ENCODE data around the gene HDHD3. TPM values are rescaled to one million over a fixed set of nuclear protein-coding genes. Genes with fewer than 3 reads are reported as not detected.

HDHD3 gene, protein sequence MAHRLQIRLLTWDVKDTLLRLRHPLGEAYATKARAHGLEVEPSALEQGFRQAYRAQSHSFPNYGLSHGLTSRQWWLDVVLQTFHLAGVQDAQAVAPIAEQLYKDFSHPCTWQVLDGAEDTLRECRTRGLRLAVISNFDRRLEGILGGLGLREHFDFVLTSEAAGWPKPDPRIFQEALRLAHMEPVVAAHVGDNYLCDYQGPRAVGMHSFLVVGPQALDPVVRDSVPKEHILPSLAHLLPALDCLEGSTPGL
- total RNA-seq (2021) (15.7 to 17.2 TPM (median 16.6 TPM) in 3 replicates), Bru-seq, nascent RNA (percentile 81 among the genes with signal in this experiment)
- long read RNA-seq, experiment 1, transcript HDHD3-202 (3 exons, 1,497 nt), result major isoform, 15 of 24 reads
- long read RNA-seq, experiment 1, transcript HDHD3-203 (3 exons, 913 nt), result minor isoform, 7 of 24 reads
- long read RNA-seq, experiment 1, partial matches to known transcripts, result 0 of 24 reads
- long read RNA-seq, experiment 1, other reads (novel, unspliced or antisense), result 0 of 24 reads
- long read RNA-seq, experiment 2, transcript HDHD3-203 (3 exons, 913 nt), result major isoform, 8 of 15 reads
- long read RNA-seq, experiment 2, partial matches to known transcripts, result 0 of 15 reads
- long read RNA-seq, experiment 2, other reads (novel, unspliced or antisense), result 2 of 15 reads
- long read RNA-seq, experiment 3, partial matches to known transcripts, result 0 of 1 reads
- long read RNA-seq, experiment 3, other reads (novel, unspliced or antisense), result 0 of 1 reads

DNA sequence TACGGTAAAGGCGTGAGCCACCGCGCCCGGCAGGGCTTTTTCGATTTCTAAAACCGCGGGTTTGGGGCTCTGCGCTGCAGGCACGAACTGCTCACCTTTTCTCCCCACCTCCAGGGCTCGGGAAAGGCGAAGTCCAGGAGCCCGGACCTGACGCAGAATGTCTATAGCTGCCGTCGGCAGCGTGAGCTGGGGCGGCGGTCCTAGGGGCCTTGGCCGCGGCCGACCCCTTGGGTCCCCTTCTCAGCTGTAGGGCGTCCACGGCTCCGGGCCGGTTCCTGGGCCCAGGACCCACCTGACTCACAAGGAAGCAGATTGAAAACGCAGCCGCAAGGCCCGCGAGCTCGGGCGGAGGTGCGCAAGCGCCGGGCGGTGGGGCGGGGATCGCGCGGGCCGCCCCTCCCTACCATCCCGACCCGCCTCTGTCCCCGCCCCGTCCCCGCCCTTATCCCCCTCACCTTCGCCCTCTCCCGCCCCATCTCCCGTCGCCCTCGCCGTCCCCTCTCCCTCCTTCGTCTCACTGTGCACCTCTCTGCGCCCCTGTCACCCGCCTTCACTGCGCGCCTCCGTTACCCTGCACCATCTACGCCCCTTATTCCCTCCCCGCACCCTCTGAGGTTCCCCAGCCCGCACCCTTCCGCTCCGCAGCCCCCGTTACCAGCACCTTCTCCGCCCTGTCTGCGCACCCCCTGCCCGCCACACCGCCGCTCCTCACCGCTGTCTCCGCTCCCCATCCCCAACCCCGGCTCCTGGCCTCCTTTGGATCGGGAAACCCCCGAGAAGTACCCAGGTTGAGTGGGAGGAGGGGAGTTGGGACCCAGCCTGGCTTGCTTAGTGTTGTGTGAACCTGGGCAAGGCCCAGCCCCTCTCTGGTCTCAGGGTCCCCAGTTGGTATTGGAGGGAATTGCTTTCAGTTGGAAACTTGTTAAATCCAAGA is at the start of gene HDHD3:
Gene HDHD3, minus strand, starts transcription at position 353 of the 934 bp plus-strand sequence. CDS start 2,632 bp downstream, outside the sequence.
- H3K9me3 Mint-ChIP-seq, result no peaks in the 10 kb centered on the region
- peak; percentile 87 for ATAC-seq
- ChIA-PET POLR2A (interaction anchor here (0.6 to 1.6 kb wide), 4 partner anchors 25 to 634 kb away, joined by 3 to 4 read pairs (median 3); partner anchors contain the start of genes BSPRY, C9orf43 and POLE3), CTCF (interaction anchor here (0.6 to 1.7 kb wide), 6 partner anchors 13 to 281 kb away, joined by 3 to 7 read pairs (median 4); partner anchors contain the start of genes ALAD, C9orf43, POLE3 and WDR31)
- peak; percentile 80 for DNase-seq (ENCODE audit: low spot score)
- peaks cover 9% of the 10 kb centered on the region; the same call in 1 of the 2 replicates for H3K36me3 Mint-ChIP-seq
- H3K4me1 Mint-ChIP-seq, result peaks cover 15% of the 10 kb centered on the region
- peak within 1 kb of the TSS; percentile 80 for H3K4me3 Mint-ChIP-seq
- H3K27me3 Mint-ChIP-seq (ENCODE audit: low read depth), result no peaks in the 10 kb centered on the region; the same call in 1 of the 2 replicates
- H3K27ac Mint-ChIP-seq, result no peak within 1 kb of the TSS
- TF ChIP-seq, protein P1, sequence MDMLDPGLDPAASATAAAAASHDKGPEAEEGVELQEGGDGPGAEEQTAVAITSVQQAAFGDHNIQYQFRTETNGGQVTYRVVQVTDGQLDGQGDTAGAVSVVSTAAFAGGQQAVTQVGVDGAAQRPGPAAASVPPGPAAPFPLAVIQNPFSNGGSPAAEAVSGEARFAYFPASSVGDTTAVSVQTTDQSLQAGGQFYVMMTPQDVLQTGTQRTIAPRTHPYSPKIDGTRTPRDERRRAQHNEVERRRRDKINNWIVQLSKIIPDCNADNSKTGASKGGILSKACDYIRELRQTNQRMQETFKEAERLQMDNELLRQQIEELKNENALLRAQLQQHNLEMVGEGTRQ (CRISPR knock-in tag; IDR thresholded peaks at IDR 0.05), result no peak
- TF ChIP-seq EMX1 (CRISPR knock-in tag; IDR thresholded peaks at IDR 0.05) (no peak), CBFB (CRISPR knock-in tag; IDR thresholded peaks at IDR 0.05; ENCODE audit: low read depth) (0 out of 2 replicates have a peak, but pooled peaks have one; percentile 72), ZNF121 (CRISPR knock-in tag; IDR thresholded peaks at IDR 0.05) (no peak), ESRRA (CRISPR knock-in tag; IDR thresholded peaks at IDR 0.05; ENCODE audit: borderline replicate concordance) (no peak), TCF7 (CRISPR knock-in tag; IDR thresholded peaks at IDR 0.05; ENCODE audit: low read depth) (no peak), SP1 (CRISPR knock-in tag; conservative IDR thresholded peaks at IDR 0.05) (peak; percentile 66; the same call in 1 of the 2 replicates), ZNF671 (CRISPR knock-in tag; IDR thresholded peaks at IDR 0.05) (no peak), TP53 (CRISPR knock-in tag; IDR thresholded peaks at IDR 0.05) (peak; percentile 61; the same call in 1 of the 2 replicates), FOXK1 (CRISPR knock-in tag; IDR thresholded peaks at IDR 0.05) (peak; percentile 31; the same call in 1 of the 2 replicates), KAT7 (CRISPR knock-in tag; IDR thresholded peaks at IDR 0.05; ENCODE audit: borderline replicate concordance) (no peak), FOXP1 (CRISPR knock-in tag; IDR thresholded peaks at IDR 0.05; ENCODE audit: borderline replicate concordance) (peak; percentile 50; the same call in 1 of the 2 replicates), ZNF232 (CRISPR knock-in tag; IDR thresholded peaks at IDR 0.05) (0 out of 2 replicates have a peak, but pooled peaks have one; percentile 24)
- TF ChIP-seq, protein P2, sequence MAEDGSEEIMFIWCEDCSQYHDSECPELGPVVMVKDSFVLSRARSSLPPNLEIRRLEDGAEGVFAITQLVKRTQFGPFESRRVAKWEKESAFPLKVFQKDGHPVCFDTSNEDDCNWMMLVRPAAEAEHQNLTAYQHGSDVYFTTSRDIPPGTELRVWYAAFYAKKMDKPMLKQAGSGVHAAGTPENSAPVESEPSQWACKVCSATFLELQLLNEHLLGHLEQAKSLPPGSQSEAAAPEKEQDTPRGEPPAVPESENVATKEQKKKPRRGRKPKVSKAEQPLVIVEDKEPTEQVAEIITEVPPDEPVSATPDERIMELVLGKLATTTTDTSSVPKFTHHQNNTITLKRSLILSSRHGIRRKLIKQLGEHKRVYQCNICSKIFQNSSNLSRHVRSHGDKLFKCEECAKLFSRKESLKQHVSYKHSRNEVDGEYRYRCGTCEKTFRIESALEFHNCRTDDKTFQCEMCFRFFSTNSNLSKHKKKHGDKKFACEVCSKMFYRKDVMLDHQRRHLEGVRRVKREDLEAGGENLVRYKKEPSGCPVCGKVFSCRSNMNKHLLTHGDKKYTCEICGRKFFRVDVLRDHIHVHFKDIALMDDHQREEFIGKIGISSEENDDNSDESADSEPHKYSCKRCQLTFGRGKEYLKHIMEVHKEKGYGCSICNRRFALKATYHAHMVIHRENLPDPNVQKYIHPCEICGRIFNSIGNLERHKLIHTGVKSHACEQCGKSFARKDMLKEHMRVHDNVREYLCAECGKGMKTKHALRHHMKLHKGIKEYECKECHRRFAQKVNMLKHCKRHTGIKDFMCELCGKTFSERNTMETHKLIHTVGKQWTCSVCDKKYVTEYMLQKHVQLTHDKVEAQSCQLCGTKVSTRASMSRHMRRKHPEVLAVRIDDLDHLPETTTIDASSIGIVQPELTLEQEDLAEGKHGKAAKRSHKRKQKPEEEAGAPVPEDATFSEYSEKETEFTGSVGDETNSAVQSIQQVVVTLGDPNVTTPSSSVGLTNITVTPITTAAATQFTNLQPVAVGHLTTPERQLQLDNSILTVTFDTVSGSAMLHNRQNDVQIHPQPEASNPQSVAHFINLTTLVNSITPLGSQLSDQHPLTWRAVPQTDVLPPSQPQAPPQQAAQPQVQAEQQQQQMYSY (CRISPR knock-in tag; IDR thresholded peaks at IDR 0.05), result peak; percentile 67
- TF ChIP-seq, protein P3, sequence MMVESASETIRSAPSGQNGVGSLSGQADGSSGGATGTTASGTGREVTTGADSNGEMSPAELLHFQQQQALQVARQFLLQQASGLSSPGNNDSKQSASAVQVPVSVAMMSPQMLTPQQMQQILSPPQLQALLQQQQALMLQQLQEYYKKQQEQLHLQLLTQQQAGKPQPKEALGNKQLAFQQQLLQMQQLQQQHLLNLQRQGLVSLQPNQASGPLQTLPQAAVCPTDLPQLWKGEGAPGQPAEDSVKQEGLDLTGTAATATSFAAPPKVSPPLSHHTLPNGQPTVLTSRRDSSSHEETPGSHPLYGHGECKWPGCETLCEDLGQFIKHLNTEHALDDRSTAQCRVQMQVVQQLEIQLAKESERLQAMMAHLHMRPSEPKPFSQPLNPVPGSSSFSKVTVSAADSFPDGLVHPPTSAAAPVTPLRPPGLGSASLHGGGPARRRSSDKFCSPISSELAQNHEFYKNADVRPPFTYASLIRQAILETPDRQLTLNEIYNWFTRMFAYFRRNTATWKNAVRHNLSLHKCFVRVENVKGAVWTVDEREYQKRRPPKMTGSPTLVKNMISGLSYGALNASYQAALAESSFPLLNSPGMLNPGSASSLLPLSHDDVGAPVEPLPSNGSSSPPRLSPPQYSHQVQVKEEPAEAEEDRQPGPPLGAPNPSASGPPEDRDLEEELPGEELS (CRISPR knock-in tag; IDR thresholded peaks at IDR 0.05), result 0 out of 2 replicates have a peak, but pooled peaks have one; percentile 39
- TF ChIP-seq, protein P4, sequence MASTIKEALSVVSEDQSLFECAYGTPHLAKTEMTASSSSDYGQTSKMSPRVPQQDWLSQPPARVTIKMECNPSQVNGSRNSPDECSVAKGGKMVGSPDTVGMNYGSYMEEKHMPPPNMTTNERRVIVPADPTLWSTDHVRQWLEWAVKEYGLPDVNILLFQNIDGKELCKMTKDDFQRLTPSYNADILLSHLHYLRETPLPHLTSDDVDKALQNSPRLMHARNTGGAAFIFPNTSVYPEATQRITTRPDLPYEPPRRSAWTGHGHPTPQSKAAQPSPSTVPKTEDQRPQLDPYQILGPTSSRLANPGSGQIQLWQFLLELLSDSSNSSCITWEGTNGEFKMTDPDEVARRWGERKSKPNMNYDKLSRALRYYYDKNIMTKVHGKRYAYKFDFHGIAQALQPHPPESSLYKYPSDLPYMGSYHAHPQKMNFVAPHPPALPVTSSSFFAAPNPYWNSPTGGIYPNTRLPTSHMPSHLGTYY (CRISPR knock-in tag; IDR thresholded peaks at IDR 0.05), result no peak
- TF ChIP-seq, protein P5, sequence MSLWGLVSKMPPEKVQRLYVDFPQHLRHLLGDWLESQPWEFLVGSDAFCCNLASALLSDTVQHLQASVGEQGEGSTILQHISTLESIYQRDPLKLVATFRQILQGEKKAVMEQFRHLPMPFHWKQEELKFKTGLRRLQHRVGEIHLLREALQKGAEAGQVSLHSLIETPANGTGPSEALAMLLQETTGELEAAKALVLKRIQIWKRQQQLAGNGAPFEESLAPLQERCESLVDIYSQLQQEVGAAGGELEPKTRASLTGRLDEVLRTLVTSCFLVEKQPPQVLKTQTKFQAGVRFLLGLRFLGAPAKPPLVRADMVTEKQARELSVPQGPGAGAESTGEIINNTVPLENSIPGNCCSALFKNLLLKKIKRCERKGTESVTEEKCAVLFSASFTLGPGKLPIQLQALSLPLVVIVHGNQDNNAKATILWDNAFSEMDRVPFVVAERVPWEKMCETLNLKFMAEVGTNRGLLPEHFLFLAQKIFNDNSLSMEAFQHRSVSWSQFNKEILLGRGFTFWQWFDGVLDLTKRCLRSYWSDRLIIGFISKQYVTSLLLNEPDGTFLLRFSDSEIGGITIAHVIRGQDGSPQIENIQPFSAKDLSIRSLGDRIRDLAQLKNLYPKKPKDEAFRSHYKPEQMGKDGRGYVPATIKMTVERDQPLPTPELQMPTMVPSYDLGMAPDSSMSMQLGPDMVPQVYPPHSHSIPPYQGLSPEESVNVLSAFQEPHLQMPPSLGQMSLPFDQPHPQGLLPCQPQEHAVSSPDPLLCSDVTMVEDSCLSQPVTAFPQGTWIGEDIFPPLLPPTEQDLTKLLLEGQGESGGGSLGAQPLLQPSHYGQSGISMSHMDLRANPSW (CRISPR knock-in tag; conservative IDR thresholded peaks at IDR 0.05; ENCODE audit: low read depth), result no peak
